HEK293 (cell line): ENCODE results near the gene GPR63.

Experiments used
- CTCF ChIA-PET: fragments of 350-600 bp; formaldehyde crosslinking; extraction: SDS; loops from one replicate; lab custom pipeline; 2021; ENCODE audit warnings: antibody characterized with exemption; lab: Yijun Ruan, JAX
- POLR2A ChIA-PET: fragments of 300-600 bp; formaldehyde crosslinking; extraction: SDS; loops from one replicate; lab custom pipeline; 2020; ENCODE audit warnings: antibody characterized with exemption, inconsistent platforms; lab: Yijun Ruan, JAX
- H3K27ac ChIP-seq: fragments of 200-500 bp; sonication (Bioruptor generic); 2 replicates; pipeline ENCODE4 v1.5.1; 2014; ENCODE audit warnings: low read depth, low read length, control low read depth, inconsistent platforms; ENCODE audit errors: extremely low read depth
- H3K36me3 ChIP-seq, 2 experiments: fragments of 200-500 bp in 1 of 2; sonication (Bioruptor generic) in 1 of 2; 1 replicate in 1 of 2; 2 replicates in 1 of 2; pipeline ENCODE4 v1.5.1; 2014 to 2017; ENCODE audit warnings: inconsistent platforms in 2 of 2, low read length in 2 of 2; ENCODE audit not compliant: control insufficient read depth in 2 of 2, insufficient read depth in 1 of 2
- H3K4me1 ChIP-seq: fragments of 200-500 bp; sonication (Bioruptor generic); 2 replicates; pipeline ENCODE4 v1.5.1; 2014; ENCODE audit warnings: mild to moderate bottlenecking, low read length, inconsistent platforms; ENCODE audit not compliant: control insufficient read depth, insufficient read depth
- H3K4me3 ChIP-seq: 2 replicates; pipeline ENCODE4 v1.5.1; 2011; ENCODE audit warnings: low read depth, mild to moderate bottlenecking, control low read depth, low read length, moderate library complexity
- H3K9me3 ChIP-seq: fragments of 200-500 bp; sonication (Bioruptor generic); 2 replicates; pipeline ENCODE4 v1.5.1; 2014; ENCODE audit warnings: low read depth, low read length, inconsistent platforms; ENCODE audit not compliant: control insufficient read depth, insufficient read depth
- FEZF1 ChIP-seq: fragments of 450-650 bp; formaldehyde crosslinking; IDR thresholded peaks from 2 replicates; pipeline ENCODE4 v1.5.1; 2016; ENCODE audit warnings: missing biosample characterization, missing genetic modification characterization
- GLIS1 ChIP-seq: fragments of 450-650 bp; formaldehyde crosslinking; IDR thresholded peaks from 2 replicates; pipeline ENCODE4 v1.5.1; 2016; ENCODE audit warnings: missing biosample characterization, missing genetic modification characterization
- KLF7 ChIP-seq: fragments of 450-650 bp; formaldehyde crosslinking; IDR thresholded peaks from 2 replicates; pipeline ENCODE4 v1.5.1; 2016; ENCODE audit warnings: missing biosample characterization, missing genetic modification characterization, borderline replicate concordance
- KLF9 ChIP-seq: fragments of 450-650 bp; formaldehyde crosslinking; IDR thresholded peaks from 2 replicates; pipeline ENCODE4 v1.5.1; 2016; ENCODE audit warnings: missing biosample characterization, missing genetic modification characterization, low read depth
- ZFP37 ChIP-seq: fragments of 450-650 bp; formaldehyde crosslinking; IDR thresholded peaks from 2 replicates; pipeline ENCODE4 v1.5.1; 2016; ENCODE audit warnings: missing biosample characterization, missing genetic modification characterization
- ZNF114 ChIP-seq: fragments of 450-650 bp; formaldehyde crosslinking; IDR thresholded peaks from 2 replicates; pipeline ENCODE4 v1.5.0; 2017; ENCODE audit warnings: missing biosample characterization, missing genetic modification characterization
- ZNF146 ChIP-seq: fragments of 450-650 bp; formaldehyde crosslinking; IDR thresholded peaks from 2 replicates; pipeline ENCODE4 v1.5.1; 2016; ENCODE audit warnings: missing biosample characterization, missing genetic modification characterization
- ZNF174 ChIP-seq: fragments of 450-650 bp; formaldehyde crosslinking; IDR thresholded peaks from 2 replicates; pipeline ENCODE4 v1.5.0; 2017; ENCODE audit warnings: missing biosample characterization, mild to moderate bottlenecking, missing genetic modification characterization
- ZNF202 ChIP-seq: fragments of 450-650 bp; formaldehyde crosslinking; IDR thresholded peaks from 2 replicates; pipeline ENCODE4 v1.5.1; 2016; ENCODE audit warnings: missing biosample characterization, missing genetic modification characterization, borderline replicate concordance
- ZNF24 ChIP-seq: fragments of 450-650 bp; formaldehyde crosslinking; IDR thresholded peaks from 2 replicates; pipeline ENCODE4 v1.5.1; 2016; ENCODE audit warnings: missing biosample characterization, missing genetic modification characterization
- ZNF311 ChIP-seq: fragments of 450-650 bp; formaldehyde crosslinking; IDR thresholded peaks from 2 replicates; pipeline ENCODE4 v1.5.1; 2017; ENCODE audit warnings: missing biosample characterization, missing genetic modification characterization, borderline replicate concordance
- ZNF404 ChIP-seq: fragments of 450-650 bp; formaldehyde crosslinking; IDR thresholded peaks from 2 replicates; pipeline ENCODE4 v1.5.1; 2017; ENCODE audit warnings: missing biosample characterization, missing genetic modification characterization
- ZNF555 ChIP-seq: fragments of 450-650 bp; formaldehyde crosslinking; conservative IDR thresholded peaks from 2 replicates; pipeline ENCODE4 v1.5.1; 2017; ENCODE audit warnings: missing biosample characterization, mild to moderate bottlenecking, missing genetic modification characterization, inconsistent platforms
- ZNF558 ChIP-seq: fragments of 450-650 bp; formaldehyde crosslinking; IDR thresholded peaks from 2 replicates; pipeline ENCODE4 v1.5.1; 2016; ENCODE audit warnings: missing biosample characterization, missing genetic modification characterization
- ZNF560 ChIP-seq: fragments of 450-650 bp; formaldehyde crosslinking; IDR thresholded peaks from 2 replicates; pipeline ENCODE4 v1.5.1; 2017; ENCODE audit warnings: missing biosample characterization, missing genetic modification characterization, borderline replicate concordance
- ZNF596 ChIP-seq: fragments of 450-650 bp; IDR thresholded peaks from 2 replicates; pipeline ENCODE4 v1.5.0; 2018; ENCODE audit warnings: missing biosample characterization, mild to moderate bottlenecking, missing genetic modification characterization, moderate library complexity
- ZNF664 ChIP-seq: fragments of 450-650 bp; formaldehyde crosslinking; IDR thresholded peaks from 2 replicates; pipeline ENCODE4 v1.5.1; 2016; ENCODE audit warnings: missing biosample characterization, missing genetic modification characterization
- ZNF677 ChIP-seq: fragments of 450-650 bp; IDR thresholded peaks from 2 replicates; pipeline ENCODE4 v1.5.0; 2018; ENCODE audit warnings: missing biosample characterization, mild to moderate bottlenecking, missing genetic modification characterization, moderate library complexity
- ZNF76 ChIP-seq: fragments of 450-650 bp; formaldehyde crosslinking; IDR thresholded peaks from 2 replicates; pipeline ENCODE4; 2016; ENCODE audit warnings: low read depth, missing biosample characterization, missing genetic modification characterization, borderline replicate concordance
- TF ChIP-seq, protein P1 (sequence below): fragments of 450-650 bp; formaldehyde crosslinking; IDR thresholded peaks from 2 replicates; pipeline ENCODE4 v1.5.1; 2017; ENCODE audit warnings: missing biosample characterization, missing genetic modification characterization
- TF ChIP-seq, protein P2 (sequence below): fragments of 450-650 bp; formaldehyde crosslinking; IDR thresholded peaks from 2 replicates; pipeline ENCODE4 v1.5.1; 2017; ENCODE audit warnings: missing biosample characterization, missing genetic modification characterization
- TF ChIP-seq, protein P3 (sequence below): fragments of 450-650 bp; IDR thresholded peaks from 2 replicates; pipeline ENCODE4 v1.5.1; 2018; ENCODE audit warnings: missing biosample characterization, mild to moderate bottlenecking, missing genetic modification characterization
- TF ChIP-seq, protein P4 (sequence below): fragments of 450-650 bp; formaldehyde crosslinking; IDR thresholded peaks from 2 replicates; pipeline ENCODE4 v1.5.1; 2016; ENCODE audit warnings: missing biosample characterization, missing genetic modification characterization
- TF ChIP-seq, protein P5 (sequence below): fragments of 450-650 bp; formaldehyde crosslinking; optimal IDR thresholded peaks from 2 replicates; pipeline ENCODE3; 2016; ENCODE audit warnings: missing biosample characterization, mild to moderate bottlenecking, missing genetic modification characterization
- TF ChIP-seq, protein P6 (sequence below): fragments of 450-650 bp; formaldehyde crosslinking; IDR thresholded peaks from 2 replicates; pipeline ENCODE4 v1.5.1; 2016; ENCODE audit warnings: missing biosample characterization, missing genetic modification characterization

Gene GPR63

DNA sequence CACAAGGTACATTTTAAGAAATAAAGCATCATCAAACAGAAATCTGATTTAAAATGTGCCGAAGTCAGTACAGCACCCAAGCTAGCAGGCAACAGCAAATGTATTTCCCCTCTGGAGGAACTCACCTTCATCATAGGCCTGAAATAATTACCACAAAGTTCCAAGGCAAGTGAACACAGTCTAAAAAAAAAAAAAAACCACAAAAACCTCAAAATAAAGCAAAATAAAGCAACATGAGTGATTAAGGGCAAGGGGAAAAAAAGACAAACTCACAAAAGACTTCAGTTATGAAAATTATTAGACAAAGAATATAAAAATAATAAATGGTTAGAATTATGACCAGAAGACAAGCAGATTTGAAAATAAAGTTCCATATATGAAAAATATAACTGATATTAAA lies 10.4 kb downstream of the GPR63 start (continued):
- TF ChIP-seq, protein P1, sequence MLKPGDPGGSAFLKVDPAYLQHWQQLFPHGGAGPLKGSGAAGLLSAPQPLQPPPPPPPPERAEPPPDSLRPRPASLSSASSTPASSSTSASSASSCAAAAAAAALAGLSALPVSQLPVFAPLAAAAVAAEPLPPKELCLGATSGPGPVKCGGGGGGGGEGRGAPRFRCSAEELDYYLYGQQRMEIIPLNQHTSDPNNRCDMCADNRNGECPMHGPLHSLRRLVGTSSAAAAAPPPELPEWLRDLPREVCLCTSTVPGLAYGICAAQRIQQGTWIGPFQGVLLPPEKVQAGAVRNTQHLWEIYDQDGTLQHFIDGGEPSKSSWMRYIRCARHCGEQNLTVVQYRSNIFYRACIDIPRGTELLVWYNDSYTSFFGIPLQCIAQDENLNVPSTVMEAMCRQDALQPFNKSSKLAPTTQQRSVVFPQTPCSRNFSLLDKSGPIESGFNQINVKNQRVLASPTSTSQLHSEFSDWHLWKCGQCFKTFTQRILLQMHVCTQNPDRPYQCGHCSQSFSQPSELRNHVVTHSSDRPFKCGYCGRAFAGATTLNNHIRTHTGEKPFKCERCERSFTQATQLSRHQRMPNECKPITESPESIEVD (tag by site-specific recombination) = no peak
- TF ChIP-seq ZNF404 (tag by site-specific recombination) (no peak), FEZF1 (tag by site-specific recombination) (no peak), ZNF558 (tag by site-specific recombination) (no peak), ZNF76 (no peak), ZNF202 (tag by site-specific recombination) (no peak), ZNF174 (tag by site-specific recombination) (no peak), ZFP37 (tag by site-specific recombination) (no peak), ZNF114 (tag by site-specific recombination) (no peak), ZNF664 (no peak), ZNF596 (tag by site-specific recombination) (no peak)
- TF ChIP-seq, protein P2, sequence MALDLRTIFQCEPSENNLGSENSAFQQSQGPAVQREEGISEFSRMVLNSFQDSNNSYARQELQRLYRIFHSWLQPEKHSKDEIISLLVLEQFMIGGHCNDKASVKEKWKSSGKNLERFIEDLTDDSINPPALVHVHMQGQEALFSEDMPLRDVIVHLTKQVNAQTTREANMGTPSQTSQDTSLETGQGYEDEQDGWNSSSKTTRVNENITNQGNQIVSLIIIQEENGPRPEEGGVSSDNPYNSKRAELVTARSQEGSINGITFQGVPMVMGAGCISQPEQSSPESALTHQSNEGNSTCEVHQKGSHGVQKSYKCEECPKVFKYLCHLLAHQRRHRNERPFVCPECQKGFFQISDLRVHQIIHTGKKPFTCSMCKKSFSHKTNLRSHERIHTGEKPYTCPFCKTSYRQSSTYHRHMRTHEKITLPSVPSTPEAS (tag by site-specific recombination) = no peak
- TF ChIP-seq, protein P3, sequence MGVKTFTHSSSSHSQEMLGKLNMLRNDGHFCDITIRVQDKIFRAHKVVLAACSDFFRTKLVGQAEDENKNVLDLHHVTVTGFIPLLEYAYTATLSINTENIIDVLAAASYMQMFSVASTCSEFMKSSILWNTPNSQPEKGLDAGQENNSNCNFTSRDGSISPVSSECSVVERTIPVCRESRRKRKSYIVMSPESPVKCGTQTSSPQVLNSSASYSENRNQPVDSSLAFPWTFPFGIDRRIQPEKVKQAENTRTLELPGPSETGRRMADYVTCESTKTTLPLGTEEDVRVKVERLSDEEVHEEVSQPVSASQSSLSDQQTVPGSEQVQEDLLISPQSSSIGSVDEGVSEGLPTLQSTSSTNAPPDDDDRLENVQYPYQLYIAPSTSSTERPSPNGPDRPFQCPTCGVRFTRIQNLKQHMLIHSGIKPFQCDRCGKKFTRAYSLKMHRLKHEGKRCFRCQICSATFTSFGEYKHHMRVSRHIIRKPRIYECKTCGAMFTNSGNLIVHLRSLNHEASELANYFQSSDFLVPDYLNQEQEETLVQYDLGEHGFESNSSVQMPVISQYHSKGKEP (tag by site-specific recombination) = no peak
- TF ChIP-seq, protein P4, sequence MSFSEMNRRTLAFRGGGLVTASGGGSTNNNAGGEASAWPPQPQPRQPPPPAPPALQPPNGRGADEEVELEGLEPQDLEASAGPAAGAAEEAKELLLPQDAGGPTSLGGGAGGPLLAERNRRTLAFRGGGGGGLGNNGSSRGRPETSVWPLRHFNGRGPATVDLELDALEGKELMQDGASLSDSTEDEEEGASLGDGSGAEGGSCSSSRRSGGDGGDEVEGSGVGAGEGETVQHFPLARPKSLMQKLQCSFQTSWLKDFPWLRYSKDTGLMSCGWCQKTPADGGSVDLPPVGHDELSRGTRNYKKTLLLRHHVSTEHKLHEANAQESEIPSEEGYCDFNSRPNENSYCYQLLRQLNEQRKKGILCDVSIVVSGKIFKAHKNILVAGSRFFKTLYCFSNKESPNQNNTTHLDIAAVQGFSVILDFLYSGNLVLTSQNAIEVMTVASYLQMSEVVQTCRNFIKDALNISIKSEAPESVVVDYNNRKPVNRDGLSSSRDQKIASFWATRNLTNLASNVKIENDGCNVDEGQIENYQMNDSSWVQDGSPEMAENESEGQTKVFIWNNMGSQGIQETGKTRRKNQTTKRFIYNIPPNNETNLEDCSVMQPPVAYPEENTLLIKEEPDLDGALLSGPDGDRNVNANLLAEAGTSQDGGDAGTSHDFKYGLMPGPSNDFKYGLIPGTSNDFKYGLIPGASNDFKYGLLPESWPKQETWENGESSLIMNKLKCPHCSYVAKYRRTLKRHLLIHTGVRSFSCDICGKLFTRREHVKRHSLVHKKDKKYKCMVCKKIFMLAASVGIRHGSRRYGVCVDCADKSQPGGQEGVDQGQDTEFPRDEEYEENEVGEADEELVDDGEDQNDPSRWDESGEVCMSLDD = no peak

DNA sequence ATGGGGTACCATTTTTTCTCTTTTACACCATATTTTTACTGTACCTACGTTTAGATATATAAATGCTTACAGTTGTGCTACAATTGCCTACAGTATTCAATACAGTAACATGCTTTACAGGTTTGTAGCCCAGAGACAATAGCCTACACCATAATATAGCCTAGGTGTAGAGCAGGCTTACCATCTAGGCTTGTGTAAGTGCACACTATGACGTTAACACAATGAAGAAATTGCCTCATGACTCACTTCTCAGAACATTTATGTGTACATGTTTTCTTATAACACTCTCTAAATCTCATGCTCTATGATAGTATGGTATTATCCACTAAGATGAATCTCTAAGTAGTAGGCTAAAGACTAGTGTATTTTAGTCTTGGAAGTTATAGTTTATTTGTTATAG lies 13.5 kb downstream of the GPR63 start:
- ChIA-PET POLR2A (no interaction called here), CTCF (no interaction called here)
- peaks cover 8 to 32% of the 10 kb centered on the region in 2 experiments for H3K36me3 ChIP-seq
- H3K4me3 ChIP-seq = no peak overlapping the region
- H3K4me1 ChIP-seq = no peaks in the 10 kb centered on the region
- no peaks in the 10 kb centered on the region for H3K9me3 ChIP-seq
- H3K27ac ChIP-seq = no peak overlapping the region
- TF ChIP-seq ZNF311 (no peak), ZNF677 (tag by site-specific recombination) (no peak), ZNF560 (tag by site-specific recombination) (no peak), GLIS1 (no peak), KLF7 (tag by site-specific recombination) (no peak), ZNF24 (tag by site-specific recombination) (no peak), ZNF146 (tag by site-specific recombination) (no peak), KLF9 (tag by site-specific recombination) (no peak), ZNF555 (tag by site-specific recombination) (no peak)
- TF ChIP-seq, protein P5, sequence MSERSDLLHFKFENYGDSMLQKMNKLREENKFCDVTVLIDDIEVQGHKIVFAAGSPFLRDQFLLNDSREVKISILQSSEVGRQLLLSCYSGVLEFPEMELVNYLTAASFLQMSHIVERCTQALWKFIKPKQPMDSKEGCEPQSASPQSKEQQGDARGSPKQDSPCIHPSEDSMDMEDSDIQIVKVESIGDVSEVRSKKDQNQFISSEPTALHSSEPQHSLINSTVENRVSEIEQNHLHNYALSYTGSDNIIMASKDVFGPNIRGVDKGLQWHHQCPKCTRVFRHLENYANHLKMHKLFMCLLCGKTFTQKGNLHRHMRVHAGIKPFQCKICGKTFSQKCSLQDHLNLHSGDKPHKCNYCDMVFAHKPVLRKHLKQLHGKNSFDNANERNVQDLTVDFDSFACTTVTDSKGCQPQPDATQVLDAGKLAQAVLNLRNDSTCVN (tag by site-specific recombination) = no peak
- TF ChIP-seq, protein P3 (tag by site-specific recombination) = no peak
- TF ChIP-seq, protein P6, sequence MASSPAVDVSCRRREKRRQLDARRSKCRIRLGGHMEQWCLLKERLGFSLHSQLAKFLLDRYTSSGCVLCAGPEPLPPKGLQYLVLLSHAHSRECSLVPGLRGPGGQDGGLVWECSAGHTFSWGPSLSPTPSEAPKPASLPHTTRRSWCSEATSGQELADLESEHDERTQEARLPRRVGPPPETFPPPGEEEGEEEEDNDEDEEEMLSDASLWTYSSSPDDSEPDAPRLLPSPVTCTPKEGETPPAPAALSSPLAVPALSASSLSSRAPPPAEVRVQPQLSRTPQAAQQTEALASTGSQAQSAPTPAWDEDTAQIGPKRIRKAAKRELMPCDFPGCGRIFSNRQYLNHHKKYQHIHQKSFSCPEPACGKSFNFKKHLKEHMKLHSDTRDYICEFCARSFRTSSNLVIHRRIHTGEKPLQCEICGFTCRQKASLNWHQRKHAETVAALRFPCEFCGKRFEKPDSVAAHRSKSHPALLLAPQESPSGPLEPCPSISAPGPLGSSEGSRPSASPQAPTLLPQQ (tag by site-specific recombination) = no peak
